K562 (cell line): ENCODE data around the gene OR14A16. TPM values are rescaled to one million over a fixed set of nuclear protein-coding genes. Genes with fewer than 3 reads are reported as not detected.

Source experiments
- ARID4B ChIP-seq: sonication (generic); formaldehyde crosslinking; IDR thresholded peaks from 2 replicates; pipeline ENCODE4 v1.8.0; 2022; ENCODE audit warnings: mild to moderate bottlenecking, missing genetic modification reagents
- BRF1 ChIP-seq: IDR thresholded peaks from 3 replicates; pipeline ENCODE4 v1.6.1; 2011; ENCODE audit warnings: borderline replicate concordance, mild to moderate bottlenecking; ENCODE audit not compliant: insufficient read length; ENCODE audit errors: extremely low read depth
- CHD2 ChIP-seq: IDR thresholded peaks from 2 replicates; pipeline ENCODE4 v1.6.1; 2011; ENCODE audit warnings: low read depth, low read length
- CREB3 ChIP-seq: fragments of 450-650 bp; conservative IDR thresholded peaks from 2 replicates; pipeline ENCODE4 v1.6.1; 2016; ENCODE audit warnings: missing genetic modification characterization, low read depth, mild to moderate bottlenecking, missing compliant biosample characterization, moderate library complexity
- HDAC1 ChIP-seq, 2 experiments: fragments of 450-650 bp; IDR thresholded peaks; 2 replicates each; pipeline ENCODE4 v1.6.1; 2016 to 2017; ENCODE audit warnings: inconsistent platforms in 1 of 2, mild to moderate bottlenecking in 1 of 2, moderate library complexity in 1 of 2
- IRF2 ChIP-seq: sonication (generic); formaldehyde crosslinking; IDR thresholded peaks from 2 replicates; pipeline ENCODE4 v1.8.1; 2022; ENCODE audit warnings: mild to moderate bottlenecking, missing genetic modification reagents
- NR4A1 ChIP-seq, 2 experiments: fragments of 250-450 bp in 1 of 2; fragments of 450-650 bp in 1 of 2; sonication (Bioruptor Pico) in 1 of 2; IDR thresholded peaks; 2 replicates each; pipeline versions ENCODE4 v1.4.0 to v1.6.1; 2016 to 2020; ENCODE audit warnings: mild to moderate bottlenecking in 2 of 2, missing compliant biosample characterization in 1 of 2, missing genetic modification characterization in 1 of 2, moderate library complexity in 1 of 2
- RAD21 ChIP-seq, 2 experiments: fragments of 250-450 bp in 1 of 2; fragments of 450-650 bp in 1 of 2; sonication (Bioruptor Pico) in 1 of 2; formaldehyde crosslinking in 1 of 2; IDR thresholded peaks in 1 of 2; conservative IDR thresholded peaks in 1 of 2; 2 replicates each; pipeline versions ENCODE4 v1.4.0 to v1.8.0; 2020 to 2022; ENCODE audit warnings: mild to moderate bottlenecking in 2 of 2, moderate library complexity in 1 of 2
- SMARCB1 ChIP-seq: IDR thresholded peaks from 2 replicates; pipeline ENCODE4 v1.6.1; 2011; ENCODE audit warnings: improper control_type of control experiment, low read depth; ENCODE audit not compliant: insufficient read length
- SMARCE1 ChIP-seq: fragments of 450-650 bp; IDR thresholded peaks from 2 replicates; pipeline ENCODE4 v1.7.1; 2016; ENCODE audit warnings: mild to moderate bottlenecking
- ZNF274 ChIP-seq: IDR thresholded peaks from 2 replicates; pipeline ENCODE4 v1.6.1; 2011; ENCODE audit warnings: low read depth, mild to moderate bottlenecking, low read length, moderate library complexity, borderline replicate concordance
- ZNF444 ChIP-seq: fragments of 250-450 bp; sonication (Bioruptor Pico); IDR thresholded peaks from 2 replicates; pipeline ENCODE4 v1.4.0; 2020; ENCODE audit warnings: mild to moderate bottlenecking, moderate library complexity
- ZNF583 ChIP-seq: fragments of 250-450 bp; sonication (Bioruptor Pico); IDR thresholded peaks from 2 replicates; pipeline ENCODE4 v1.4.0; 2020
- polyA plus RNA-seq, 8 experiments: library from polyadenylated mRNA; depleted of rRNA in 4 of 8; stranded (reverse) in 5 of 8; unstranded in 3 of 8; fragments of >200 nt; fragmentation: Nextera tagmentation in 2 of 8; fragmentation: Illumina TruSeq in 1 of 8; extraction: Ambion mirVana in 2 of 8; extraction: Trizol in 1 of 8; gene quantifications; 2 replicates each; pipeline versions ENCODE4 v1.2.1 to v1.2.3, GENCODE V29; 2011 to 2014; ENCODE audit warnings: inconsistent platforms in 1 of 8, missing spikeins in 1 of 8
- total RNA-seq, 7 experiments: library from RNA; depleted of rRNA in 6 of 7; stranded (reverse); fragments of >200 nt in 6 of 7; fragmentation: Illumina TruSeq in 2 of 7; extraction: Trizol in 2 of 7; gene quantifications; 2 replicates each; pipeline versions ENCODE4 v1.2.1 to v1.2.3, GENCODE V29; 2011 to 2021; ENCODE audit warnings: low replicate concordance in 1 of 7
- TF ChIP-seq, protein P1 (sequence below): fragments of 450-650 bp; formaldehyde crosslinking; conservative IDR thresholded peaks from 2 replicates; pipeline ENCODE4 v1.4.0; 2022; ENCODE audit warnings: mild to moderate bottlenecking, missing genetic modification characterization
- TF ChIP-seq, protein P2 (sequence below): IDR thresholded peaks from 2 replicates; pipeline ENCODE4 v1.6.1; 2011; ENCODE audit not compliant: insufficient read length; ENCODE audit errors: extremely low read depth
- TF ChIP-seq, protein P3 (sequence below): fragments of 250-450 bp; sonication (Bioruptor Pico); IDR thresholded peaks from 2 replicates; pipeline ENCODE4 v1.8.0; 2022; ENCODE audit warnings: inconsistent platforms, mild to moderate bottlenecking, moderate library complexity, borderline replicate concordance
- TF ChIP-seq, protein P4 (sequence below): fragments of 250-450 bp; sonication (Bioruptor Pico); IDR thresholded peaks from 2 replicates; pipeline ENCODE4 v1.5.0; 2021

Gene OR14A16
- total and polyA plus RNA-seq, 9 of the 15 experiments (the other 6 are each of a cell fraction or from before 2014, with no cell fraction given), result not detected

DNA sequence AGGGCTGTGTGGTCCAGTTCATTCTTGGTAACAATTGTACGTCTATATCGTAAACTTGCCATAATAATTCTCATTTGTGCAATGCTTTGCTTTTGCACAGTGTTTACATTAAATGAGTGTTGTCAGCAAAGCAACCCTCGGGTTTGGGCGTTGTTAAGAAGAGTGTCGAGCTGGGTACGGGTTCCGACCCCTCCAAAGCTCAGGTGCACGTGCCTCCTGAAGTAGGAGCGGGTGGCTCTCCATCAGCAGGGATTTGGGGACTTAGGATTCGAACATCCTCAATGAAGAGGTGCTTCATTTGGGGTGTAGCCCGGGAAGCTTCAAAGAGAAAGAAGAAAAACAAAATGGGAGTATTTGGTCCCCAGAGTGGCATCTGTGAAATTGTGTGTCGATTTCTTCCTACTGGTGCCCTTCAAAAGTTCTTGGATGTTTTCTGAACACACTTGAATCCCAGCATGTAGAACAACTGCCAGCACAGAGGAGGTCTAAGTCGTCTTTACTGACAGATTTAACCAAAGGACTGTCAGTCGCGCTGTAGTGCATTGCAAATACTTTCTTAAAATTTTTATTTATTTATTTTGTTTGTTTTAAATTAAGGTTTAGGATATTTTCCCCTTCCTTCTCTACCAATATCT is 34.2 kb upstream of the OR14A16 start (continued):
- TF ChIP-seq ZNF583 (CRISPR knock-in tag), result no peak
- no peak for TF ChIP-seq ZNF274
- TF ChIP-seq, protein P1, sequence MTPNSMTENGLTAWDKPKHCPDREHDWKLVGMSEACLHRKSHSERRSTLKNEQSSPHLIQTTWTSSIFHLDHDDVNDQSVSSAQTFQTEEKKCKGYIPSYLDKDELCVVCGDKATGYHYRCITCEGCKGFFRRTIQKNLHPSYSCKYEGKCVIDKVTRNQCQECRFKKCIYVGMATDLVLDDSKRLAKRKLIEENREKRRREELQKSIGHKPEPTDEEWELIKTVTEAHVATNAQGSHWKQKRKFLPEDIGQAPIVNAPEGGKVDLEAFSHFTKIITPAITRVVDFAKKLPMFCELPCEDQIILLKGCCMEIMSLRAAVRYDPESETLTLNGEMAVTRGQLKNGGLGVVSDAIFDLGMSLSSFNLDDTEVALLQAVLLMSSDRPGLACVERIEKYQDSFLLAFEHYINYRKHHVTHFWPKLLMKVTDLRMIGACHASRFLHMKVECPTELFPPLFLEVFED, result no peak
- no peak for TF ChIP-seq RAD21 (CRISPR knock-in tag; conservative IDR thresholded peaks at IDR 0.05 in 1 of 2, IDR thresholded peaks at IDR 0.05 in 1 of 2)
- no peak for TF ChIP-seq CREB3 (tag)
- TF ChIP-seq ZNF444, result no peak
- TF ChIP-seq HDAC1 (IDR thresholded peaks at IDR 0.05), result no peak
- no peak for TF ChIP-seq IRF2 (CRISPR knock-in tag)
- TF ChIP-seq, protein P2, sequence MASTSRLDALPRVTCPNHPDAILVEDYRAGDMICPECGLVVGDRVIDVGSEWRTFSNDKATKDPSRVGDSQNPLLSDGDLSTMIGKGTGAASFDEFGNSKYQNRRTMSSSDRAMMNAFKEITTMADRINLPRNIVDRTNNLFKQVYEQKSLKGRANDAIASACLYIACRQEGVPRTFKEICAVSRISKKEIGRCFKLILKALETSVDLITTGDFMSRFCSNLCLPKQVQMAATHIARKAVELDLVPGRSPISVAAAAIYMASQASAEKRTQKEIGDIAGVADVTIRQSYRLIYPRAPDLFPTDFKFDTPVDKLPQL, result no peak
- no peak for TF ChIP-seq CHD2
- TF ChIP-seq BRF1, result no peak
- TF ChIP-seq, protein P3, sequence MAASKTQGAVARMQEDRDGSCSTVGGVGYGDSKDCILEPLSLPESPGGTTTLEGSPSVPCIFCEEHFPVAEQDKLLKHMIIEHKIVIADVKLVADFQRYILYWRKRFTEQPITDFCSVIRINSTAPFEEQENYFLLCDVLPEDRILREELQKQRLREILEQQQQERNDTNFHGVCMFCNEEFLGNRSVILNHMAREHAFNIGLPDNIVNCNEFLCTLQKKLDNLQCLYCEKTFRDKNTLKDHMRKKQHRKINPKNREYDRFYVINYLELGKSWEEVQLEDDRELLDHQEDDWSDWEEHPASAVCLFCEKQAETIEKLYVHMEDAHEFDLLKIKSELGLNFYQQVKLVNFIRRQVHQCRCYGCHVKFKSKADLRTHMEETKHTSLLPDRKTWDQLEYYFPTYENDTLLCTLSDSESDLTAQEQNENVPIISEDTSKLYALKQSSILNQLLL (CRISPR knock-in tag), result no peak
- TF ChIP-seq NR4A1 (CRISPR knock-in tag; IDR thresholded peaks at IDR 0.05), result no peak
- TF ChIP-seq NR4A1 (tag; IDR thresholded peaks at IDR 0.05), result no peak; the same call in 1 of the 2 replicates
- no peak for TF ChIP-seq SMARCE1
- TF ChIP-seq, protein P4, sequence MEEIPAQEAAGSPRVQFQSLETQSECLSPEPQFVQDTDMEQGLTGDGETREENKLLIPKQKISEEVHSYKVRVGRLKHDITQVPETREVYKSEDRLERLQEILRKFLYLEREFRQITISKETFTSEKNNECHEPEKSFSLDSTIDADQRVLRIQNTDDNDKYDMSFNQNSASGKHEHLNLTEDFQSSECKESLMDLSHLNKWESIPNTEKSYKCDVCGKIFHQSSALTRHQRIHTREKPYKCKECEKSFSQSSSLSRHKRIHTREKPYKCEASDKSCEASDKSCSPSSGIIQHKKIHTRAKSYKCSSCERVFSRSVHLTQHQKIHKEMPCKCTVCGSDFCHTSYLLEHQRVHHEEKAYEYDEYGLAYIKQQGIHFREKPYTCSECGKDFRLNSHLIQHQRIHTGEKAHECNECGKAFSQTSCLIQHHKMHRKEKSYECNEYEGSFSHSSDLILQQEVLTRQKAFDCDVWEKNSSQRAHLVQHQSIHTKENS (CRISPR knock-in tag), result no peak
- TF ChIP-seq SMARCB1, result no peak
- no peak for TF ChIP-seq ARID4B (CRISPR knock-in tag)
